Lung (tissue), 12 donors: ENCODE data around the gene COL1A1. TPM values are rescaled to one million over a fixed set of nuclear protein-coding genes. Genes with fewer than 3 reads are reported as not detected.
A peak's percentile ranks its signal among the peaks of the same experiment; 100 is the strongest.

ENCODE experiments used
- ATAC-seq: fragments of 200-7000 bp; cut with Tn5 transposase; one replicate; pipeline ENCODE4 v1.9.1; 2020; ENCODE audit warnings: moderate number of reproducible peaks; ENCODE audit not compliant: insufficient read depth, low FRiP score
- DNase-seq, 3 donors: peaks; one replicate each; pipeline ENCODE4 v3.0.0-alpha.2; 2013 to 2017
- H3K27ac ChIP-seq, 2 donors: one replicate each; pipeline ENCODE4 v1.5.1; 2013; ENCODE audit warnings: mild to moderate bottlenecking in 2 of 2, moderate library complexity in 2 of 2, control low read depth in 1 of 2, inconsistent platforms in 1 of 2, low read depth in 1 of 2, low read length in 1 of 2
- H3K27me3 ChIP-seq, 3 donors: one replicate each; pipeline ENCODE4 v1.5.1; 2013; ENCODE audit warnings: low read length in 2 of 3; ENCODE audit not compliant: control insufficient read depth in 3 of 3, insufficient read depth in 3 of 3
- H3K36me3 ChIP-seq, 4 donors: one replicate each; pipeline ENCODE4 v1.5.1; 2013; ENCODE audit warnings: low read length in 4 of 4, mild to moderate bottlenecking in 1 of 4, moderate library complexity in 1 of 4; ENCODE audit not compliant: control insufficient read depth in 4 of 4, insufficient read depth in 4 of 4
- H3K4me1 ChIP-seq, 5 donors: one replicate each; pipeline ENCODE4 v1.5.1; 2013; ENCODE audit warnings: low read length in 5 of 5, mild to moderate bottlenecking in 2 of 5, moderate library complexity in 1 of 5; ENCODE audit not compliant: control insufficient read depth in 5 of 5, insufficient read depth in 5 of 5
- H3K4me3 ChIP-seq: one replicate; pipeline ENCODE4 v1.5.1; 2013; ENCODE audit warnings: mild to moderate bottlenecking, control low read depth, moderate library complexity
- H3K9ac ChIP-seq, 2 donors: one replicate each; pipeline ENCODE4 v1.5.1; 2013; ENCODE audit warnings: low read length in 2 of 2, control low read depth in 1 of 2; ENCODE audit not compliant: insufficient read depth in 1 of 2
- H3K9me3 ChIP-seq, 4 donors: one replicate each; pipeline ENCODE4 v1.5.1; 2013; ENCODE audit warnings: low read length in 3 of 4, mild to moderate bottlenecking in 1 of 4, moderate library complexity in 1 of 4; ENCODE audit not compliant: control insufficient read depth in 4 of 4, insufficient read depth in 3 of 4
- CTCF ChIP-seq: IDR thresholded peaks from 2 replicates; pipeline ENCODE4 v1.5.1; 2012; ENCODE audit warnings: mild to moderate bottlenecking; ENCODE audit errors: control extremely low read depth, extremely low read depth
- WGBS, 2 donors: extraction: QIAGEN DNeasy Blood & Tissue Kit; methylation state at CpG; one replicate each; pipeline ENCODE4 v1.1.7; 2013; 5-methylcytosine and 5-hydroxymethylcytosine counted together
- polyA plus RNA-seq, 2 donors: library from polyadenylated mRNA; stranded (reverse); fragments of 200-250 nt; gene quantifications; one replicate each; pipeline ENCODE4 v1.2.1, GENCODE V29; 2013
- total RNA-seq, 2 donors: library from RNA; depleted of rRNA in 1 of 2; stranded (reverse); fragments of >200 nt in 1 of 2; gene quantifications; one replicate each; pipeline ENCODE4 v1.2.1, GENCODE V29; 2014 to 2021
- donor health status: control.
- donor health status: control.
- donor health status: Bipolar disorder and iron deficiency.
- donor health status: healthy.
- donor health status: DM: yes; HTN: yes; CAD: no.

The COL1A1 gene
- total and polyA plus RNA-seq, 4 donors, result 30.5 to 1,330 (median 283) TPM

GRCh38 chr17:50181144-50181543 lies 20.3 kb downstream of the COL1A1 start:
- H3K9ac ChIP-seq, result no peak overlapping the region
- H3K27me3 ChIP-seq, result no peaks in the 10 kb centered on the region
- ATAC-seq (no peak), DNase-seq (peak in 2 of 3 donors; percentile 52 to 56)
- TF ChIP-seq CTCF, result no peak
- no peaks in the 10 kb centered on the region for H3K9me3 ChIP-seq
- 90 to 92% methylated on average over 12 to 13 of the region's 13 CpGs for WGBS, 2 donors
- no peak overlapping the region for H3K4me3 ChIP-seq
- peaks cover 0 to 5% (median under 1%) of the 10 kb centered on the region in 4 donors for H3K36me3 ChIP-seq
- peaks cover 0 to 24% (median 11%) of the 10 kb centered on the region in 5 donors for H3K4me1 ChIP-seq
- no peak overlapping the region for H3K27ac ChIP-seq

- WGBS, 2 donors, result 90 to 92% methylated on average over 12 of the region's 12 CpGs
- no peak for ATAC-seq
These were observed 20.8 kb downstream of the COL1A1 start for GRCh38 chr17:50180620-50181019.

DNA sequence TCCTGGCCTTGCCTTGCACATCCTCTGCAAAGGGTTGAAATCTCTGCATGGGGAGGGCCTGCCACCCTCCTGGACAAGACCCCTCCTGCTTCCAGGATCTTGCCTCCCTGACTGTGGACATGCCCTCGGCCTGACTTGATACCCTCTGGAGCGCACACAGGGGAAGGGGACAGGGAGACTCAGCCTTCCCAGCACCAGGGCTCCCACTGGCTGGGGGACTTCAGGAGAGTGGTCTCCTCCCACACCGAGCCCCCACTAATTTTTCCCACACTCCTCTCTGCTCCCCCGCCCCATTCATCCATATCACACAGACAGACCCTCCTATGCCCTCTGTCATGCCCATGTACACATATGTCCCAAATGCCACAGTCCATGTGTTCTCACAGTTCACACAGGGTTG lies 21.3 kb downstream of the COL1A1 start:
- H3K27ac ChIP-seq, result no peak overlapping the region
- no peak for DNase-seq
- WGBS, 2 donors, result 92 to 96% methylated on average over 4 of the region's 4 CpGs
- H3K36me3 ChIP-seq, result no peaks in the 10 kb centered on the region
- ATAC-seq, result no peak
- TF ChIP-seq CTCF, result no peak
- H3K4me1 ChIP-seq, result peaks cover 0 to 24% (median 11%) of the 10 kb centered on the region in 5 donors
- no peak overlapping the region for H3K4me3 ChIP-seq
- no peaks in the 10 kb centered on the region for H3K9me3 ChIP-seq
- no peaks in the 10 kb centered on the region for H3K27me3 ChIP-seq
- no peak overlapping the region for H3K9ac ChIP-seq

More at GRCh38 chr17:50180620-50181019, 20.8 kb downstream of the COL1A1 start:
- H3K4me3 ChIP-seq, result no peak overlapping the region
- no peak for TF ChIP-seq CTCF
- H3K4me1 ChIP-seq, result peaks cover 0 to 24% (median 11%) of the 10 kb centered on the region in 5 donors
- H3K27me3 ChIP-seq, result no peaks in the 10 kb centered on the region
- no peaks in the 10 kb centered on the region for H3K36me3 ChIP-seq
- DNase-seq, result no peak
- no peaks in the 10 kb centered on the region for H3K9me3 ChIP-seq
- H3K27ac ChIP-seq, result no peak overlapping the region
- H3K9ac ChIP-seq, result no peak overlapping the region
